Lower leg skin (tissue), 4 donors: ENCODE measurements around the gene MRAP2. TPM values are rescaled to one million over a fixed set of nuclear protein-coding genes. Genes with fewer than 3 reads are reported as not detected.

Experiments
- DNase-seq, 2 donors: peaks; one replicate each; pipeline ENCODE4 v3.0.0-alpha.2; 2019; ENCODE audit warnings: low spot score in 2 of 2
- H3K4me3 ChIP-seq: fragments of 200-600 bp; sonication (generic); 2 replicates; pipeline ENCODE4 v1.5.1; 2017; ENCODE audit warnings: mild to moderate bottlenecking, low read depth; ENCODE audit not compliant: poor library complexity, severe bottlenecking
- POLR2A ChIP-seq, 2 donors: fragments of 450-650 bp; IDR thresholded peaks; one replicate each; pipeline ENCODE4 v1.6.1; 2016 to 2017; ENCODE audit warnings: antibody characterized with exemption in 2 of 2, mild to moderate bottlenecking in 1 of 2, moderate library complexity in 1 of 2
- WGBS, 2 donors: methylation state at CpG; one replicate each; pipeline ENCODE4 v1.1.5; 2018; 5-methylcytosine and 5-hydroxymethylcytosine counted together
- intact Hi-C: fragments of 100-400 bp; cut with DNase I; formaldehyde crosslinking; loops from one replicate; pipeline ENCODE4 v1.15.0; 2023; ENCODE audit warnings: low total_unique reads
- total RNA-seq, 4 donors: library from RNA; depleted of rRNA; stranded (reverse); fragments of >200 nt; gene quantifications; one replicate each; pipeline ENCODE4 v1.1.0, GENCODE V29; 2016
- TF ChIP-seq, protein P1 (sequence below), 3 donors: fragments of 450-650 bp; IDR thresholded peaks; one replicate each; pipeline ENCODE4 v1.5.1; 2016; ENCODE audit warnings: antibody characterized with exemption in 3 of 3, mild to moderate bottlenecking in 3 of 3, moderate library complexity in 2 of 3

MRAP2 gene
- total RNA-seq, 4 donors from 2014 or later, result 2.6 to 4.1 (median 2.9) TPM

DNA sequence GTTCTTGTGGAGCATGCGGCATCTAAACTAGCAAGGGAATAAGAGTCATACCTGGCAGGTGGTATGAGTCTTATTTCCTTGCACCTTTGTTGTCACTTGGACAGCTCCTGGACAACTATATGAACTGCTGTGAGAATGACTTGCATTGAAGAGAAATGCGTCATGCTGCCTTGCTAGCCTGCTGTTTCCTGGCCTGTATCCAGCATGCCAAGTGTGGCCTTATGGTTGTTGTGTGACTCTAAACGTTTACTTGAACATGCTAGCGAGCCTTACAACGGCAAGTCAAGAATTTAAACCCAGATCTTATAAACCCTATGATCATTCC, 103.4 kb downstream of the MRAP2 start:
- TF ChIP-seq POLR2A (IDR thresholded peaks at IDR 0.05), result no peak
- TF ChIP-seq, protein P1, sequence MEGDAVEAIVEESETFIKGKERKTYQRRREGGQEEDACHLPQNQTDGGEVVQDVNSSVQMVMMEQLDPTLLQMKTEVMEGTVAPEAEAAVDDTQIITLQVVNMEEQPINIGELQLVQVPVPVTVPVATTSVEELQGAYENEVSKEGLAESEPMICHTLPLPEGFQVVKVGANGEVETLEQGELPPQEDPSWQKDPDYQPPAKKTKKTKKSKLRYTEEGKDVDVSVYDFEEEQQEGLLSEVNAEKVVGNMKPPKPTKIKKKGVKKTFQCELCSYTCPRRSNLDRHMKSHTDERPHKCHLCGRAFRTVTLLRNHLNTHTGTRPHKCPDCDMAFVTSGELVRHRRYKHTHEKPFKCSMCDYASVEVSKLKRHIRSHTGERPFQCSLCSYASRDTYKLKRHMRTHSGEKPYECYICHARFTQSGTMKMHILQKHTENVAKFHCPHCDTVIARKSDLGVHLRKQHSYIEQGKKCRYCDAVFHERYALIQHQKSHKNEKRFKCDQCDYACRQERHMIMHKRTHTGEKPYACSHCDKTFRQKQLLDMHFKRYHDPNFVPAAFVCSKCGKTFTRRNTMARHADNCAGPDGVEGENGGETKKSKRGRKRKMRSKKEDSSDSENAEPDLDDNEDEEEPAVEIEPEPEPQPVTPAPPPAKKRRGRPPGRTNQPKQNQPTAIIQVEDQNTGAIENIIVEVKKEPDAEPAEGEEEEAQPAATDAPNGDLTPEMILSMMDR (IDR thresholded peaks at IDR 0.05), result no peak
- no peak overlapping the region for H3K4me3 ChIP-seq
- intact Hi-C loops, result no loop called here
- no peak for DNase-seq
- WGBS, 2 donors, result 84 to 91% methylated on average over 5 of the region's 5 CpGs

DNA sequence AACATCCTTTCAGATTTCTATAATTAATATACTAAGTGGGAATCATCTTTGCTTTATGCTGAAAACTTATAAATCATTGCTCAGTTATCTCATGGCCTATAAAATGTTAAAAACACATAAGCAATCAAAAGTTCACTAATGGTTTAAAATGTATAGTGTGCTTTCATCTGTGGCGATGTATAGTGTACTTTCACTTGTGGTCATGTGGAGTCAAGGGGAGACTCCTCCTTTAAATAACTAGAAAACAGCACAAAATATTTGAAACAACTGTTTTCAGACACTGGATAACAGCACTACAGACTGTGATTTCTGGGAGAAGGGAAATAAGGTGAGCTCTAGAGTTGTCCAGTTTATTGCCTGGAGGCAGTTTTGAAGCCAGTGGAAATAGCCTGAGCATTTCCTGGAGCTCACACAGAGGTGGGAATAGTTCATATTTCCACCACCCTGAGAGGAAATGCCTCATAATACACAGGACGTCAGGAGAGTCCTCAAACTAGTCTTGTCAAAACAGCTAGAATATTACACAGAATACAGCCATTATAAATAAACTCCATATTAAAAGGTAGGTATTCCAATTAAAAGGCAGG, 104.5 kb downstream of the MRAP2 start:
- TF ChIP-seq, protein P1 (IDR thresholded peaks at IDR 0.05), result no peak
- no peak for TF ChIP-seq POLR2A (IDR thresholded peaks at IDR 0.05)
- DNase-seq, result no peak
- no peak overlapping the region for H3K4me3 ChIP-seq
- WGBS, 2 donors, result 81 to 90% methylated on average over 2 of the region's 2 CpGs
- intact Hi-C loops, result no loop called here

DNA sequence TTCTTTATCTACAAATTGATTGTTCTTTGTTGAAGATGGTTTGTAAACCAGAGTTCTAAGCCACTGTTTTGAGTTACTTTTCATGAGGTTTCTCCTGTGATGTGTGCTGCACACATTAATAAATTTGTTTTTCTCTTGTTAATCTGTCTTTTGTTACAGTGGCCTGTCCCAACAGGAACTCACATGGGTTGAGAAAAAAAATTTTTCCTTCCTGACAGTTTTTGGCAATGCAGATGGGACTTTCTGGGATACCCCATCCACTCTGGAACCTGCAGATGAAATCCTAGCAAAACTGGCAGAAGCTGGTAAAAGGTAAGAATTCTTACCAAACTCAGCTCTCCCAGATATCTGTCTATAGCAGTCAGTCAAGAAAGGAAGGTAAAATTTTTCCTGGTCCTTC, 105.7 kb downstream of the MRAP2 start:
- DNase-seq, result no peak
- H3K4me3 ChIP-seq, result no peak overlapping the region
- TF ChIP-seq, protein P1 (IDR thresholded peaks at IDR 0.05), result no peak
- no peak for TF ChIP-seq POLR2A (IDR thresholded peaks at IDR 0.05)
- intact Hi-C loops, result no loop called here

Other genes starting within 250 kb of the MRAP2 start
- gene RIPPLY2, start 180.4 kb upstream of the MRAP2 start, total RNA-seq, result not detected
- gene CYB5R4, start 174.1 kb upstream of the MRAP2 start, total RNA-seq, result 10 to 100 TPM in 1 of 4 donors, 1 to 10 TPM in 3; 4.8 to 14.6 (median 7.2) TPM
- gene CEP162, start 193.9 kb downstream of the MRAP2 start, total RNA-seq, result 1 to 10 TPM; 3.6 to 7.1 (median 5.2) TPM